GM23338 (cell line): Measurements from ENCODE around the gene SELENOO. TPM values are rescaled to one million over a fixed set of nuclear protein-coding genes. Genes with fewer than 3 reads are reported as not detected.

Experiments used
- ATAC-seq: fragments of 200-7000 bp; cut with Tn5 transposase; 3 replicates; pipeline ENCODE4 v1.9.1; 2020
- DNase-seq: peaks from one replicate; pipeline ENCODE4 v3.0.0-alpha.2; 2015; ENCODE audit warnings: low spot score
- H2AFZ ChIP-seq: fragments of 200-600 bp; sonication (generic); 2 replicates; pipeline ENCODE4 v1.8.0; 2016; ENCODE audit warnings: antibody characterized with exemption, mild to moderate bottlenecking, moderate library complexity
- H3F3A ChIP-seq: fragments of 200-600 bp; sonication (generic); replicated peaks from 2 replicates; pipeline ENCODE4 v1.8.0; 2017; ENCODE audit warnings: antibody characterized with exemption, mixed run types, low read depth
- H3K27ac ChIP-seq: fragments of 200-600 bp; sonication (generic); 2 replicates; pipeline ENCODE4 v1.6.1; 2016; ENCODE audit warnings: low read depth
- H3K27me3 ChIP-seq: fragments of 200-600 bp; sonication (generic); 2 replicates; pipeline ENCODE4 v1.8.0; 2016; ENCODE audit warnings: mild to moderate bottlenecking, mixed run types, moderate library complexity; ENCODE audit not compliant: insufficient read depth
- H3K36me3 ChIP-seq: fragments of 200-600 bp; sonication (generic); 2 replicates; pipeline ENCODE4 v1.8.0; 2016; ENCODE audit warnings: mild to moderate bottlenecking; ENCODE audit not compliant: insufficient read depth
- H3K4me1 ChIP-seq: fragments of 200-600 bp; sonication (generic); 2 replicates; pipeline ENCODE4 v1.8.0; 2016; ENCODE audit warnings: mild to moderate bottlenecking, moderate library complexity; ENCODE audit not compliant: insufficient read depth
- H3K4me2 ChIP-seq: fragments of 200-600 bp; sonication (generic); 2 replicates; pipeline ENCODE4 v1.7.1; 2017; ENCODE audit warnings: mixed run types
- H3K4me3 ChIP-seq: fragments of 200-600 bp; sonication (generic); 2 replicates; pipeline ENCODE4 v1.6.1; 2016; ENCODE audit warnings: mixed run types
- H3K79me2 ChIP-seq: fragments of 200-600 bp; sonication (generic); replicated peaks from 2 replicates; pipeline ENCODE4 v1.8.0; 2017; ENCODE audit warnings: mild to moderate bottlenecking; ENCODE audit not compliant: insufficient read depth
- H3K9me2 ChIP-seq: fragments of 200-600 bp; sonication (generic); 2 replicates; pipeline ENCODE4 v1.8.0; 2017; ENCODE audit not compliant: insufficient read depth
- H4K20me1 ChIP-seq: fragments of 200-600 bp; sonication (generic); replicated peaks from 2 replicates; pipeline ENCODE4 v1.8.0; 2017; ENCODE audit warnings: mild to moderate bottlenecking; ENCODE audit not compliant: insufficient read depth
- H3K27ac Mint-ChIP-seq: 2 replicates; pipeline ENCODE4 v1.8.0; 2020; ENCODE audit warnings: inconsistent platforms, mild to moderate bottlenecking, moderate library complexity, mixed read lengths
- H3K27me3 Mint-ChIP-seq: 3 replicates; pipeline ENCODE4 v1.8.0; 2022; ENCODE audit warnings: low read depth, mild to moderate bottlenecking, moderate library complexity, mixed read lengths, inconsistent platforms; ENCODE audit not compliant: insufficient read depth, poor library complexity
- H3K36me3 Mint-ChIP-seq: 3 replicates; pipeline ENCODE4 v1.8.0; 2021; ENCODE audit warnings: low read depth, mild to moderate bottlenecking, inconsistent platforms, moderate library complexity, mixed read lengths
- H3K4me1 Mint-ChIP-seq: 3 replicates; pipeline ENCODE4 v1.8.0; 2020; ENCODE audit warnings: mild to moderate bottlenecking, inconsistent platforms, mixed read lengths
- H3K4me3 Mint-ChIP-seq: 3 replicates; pipeline ENCODE4 v1.8.0; 2021; ENCODE audit warnings: moderate library complexity, mild to moderate bottlenecking, inconsistent platforms, mixed read lengths
- H3K9me3 Mint-ChIP-seq: 3 replicates; pipeline ENCODE4 v1.8.0; 2020; ENCODE audit warnings: moderate library complexity, mild to moderate bottlenecking, inconsistent platforms, mixed read lengths
- CREB1 ChIP-seq: fragments of 250-450 bp; sonication (Bioruptor Pico); IDR thresholded peaks from 2 replicates; pipeline ENCODE4 v1.5.0; 2020; ENCODE audit warnings: low read depth, mild to moderate bottlenecking, moderate library complexity
- EZH2 ChIP-seq: fragments of 200-600 bp; sonication (generic); IDR thresholded peaks from one replicate; pipeline ENCODE4 v1.8.0; 2017; ENCODE audit warnings: antibody characterized with exemption, mild to moderate bottlenecking, low read depth; ENCODE audit not compliant: unreplicated experiment
- EZH2phosphoT487 ChIP-seq: fragments of 200-600 bp; sonication (generic); IDR thresholded peaks from one replicate; pipeline ENCODE4 v1.8.1; 2018; ENCODE audit warnings: antibody characterized with exemption; ENCODE audit not compliant: unreplicated experiment
- JUNB ChIP-seq: IDR thresholded peaks from one replicate; pipeline ENCODE4 v1.6.1; 2016; ENCODE audit warnings: antibody characterized with exemption; ENCODE audit not compliant: unreplicated experiment
- NANOG ChIP-seq: IDR thresholded peaks from 2 replicates; pipeline ENCODE4 v1.6.1; 2016; ENCODE audit warnings: antibody characterized with exemption, borderline replicate concordance
- ZNF114 ChIP-seq: fragments of 250-450 bp; sonication (Bioruptor Pico); IDR thresholded peaks from 2 replicates; pipeline ENCODE4 v1.5.0; 2020; ENCODE audit warnings: mild to moderate bottlenecking, moderate library complexity
- polyA plus RNA-seq: library from polyadenylated mRNA; unstranded; fragments of >200 nt; fragmentation: Nextera tagmentation; extraction: Ambion mirVana; gene quantifications from 2 replicates; pipeline ENCODE4 v1.2.1, GENCODE V29; 2016
- total RNA-seq: library from RNA; depleted of rRNA; stranded (reverse); fragments of >200 nt; shearing (Covaris generic); gene quantifications from 2 replicates; pipeline ENCODE4 v1.2.3, GENCODE V29; 2014
- TF ChIP-seq, protein P1 (sequence below), 2 experiments: fragments of 200-600 bp in 1 of 2; sonication (generic) in 1 of 2; conservative IDR thresholded peaks; 2 replicates each; pipeline versions ENCODE4 v1.5.1 to v1.6.1; 2016 to 2017; ENCODE audit warnings: antibody characterized with exemption in 2 of 2, low read depth in 2 of 2, mild to moderate bottlenecking in 2 of 2, moderate library complexity in 1 of 2
- TF ChIP-seq, protein P2 (sequence below): IDR thresholded peaks from one replicate; pipeline ENCODE4 v1.6.1; 2018; ENCODE audit warnings: antibody characterized with exemption; ENCODE audit not compliant: unreplicated experiment
- TF ChIP-seq, protein P3 (sequence below): IDR thresholded peaks from 2 replicates; pipeline ENCODE4 v1.6.1; 2016; ENCODE audit warnings: antibody characterized with exemption

The SELENOO gene
- total and polyA plus RNA-seq, 2 experiments from 2014 or later: 6.8 to 21.3 TPM

DNA sequence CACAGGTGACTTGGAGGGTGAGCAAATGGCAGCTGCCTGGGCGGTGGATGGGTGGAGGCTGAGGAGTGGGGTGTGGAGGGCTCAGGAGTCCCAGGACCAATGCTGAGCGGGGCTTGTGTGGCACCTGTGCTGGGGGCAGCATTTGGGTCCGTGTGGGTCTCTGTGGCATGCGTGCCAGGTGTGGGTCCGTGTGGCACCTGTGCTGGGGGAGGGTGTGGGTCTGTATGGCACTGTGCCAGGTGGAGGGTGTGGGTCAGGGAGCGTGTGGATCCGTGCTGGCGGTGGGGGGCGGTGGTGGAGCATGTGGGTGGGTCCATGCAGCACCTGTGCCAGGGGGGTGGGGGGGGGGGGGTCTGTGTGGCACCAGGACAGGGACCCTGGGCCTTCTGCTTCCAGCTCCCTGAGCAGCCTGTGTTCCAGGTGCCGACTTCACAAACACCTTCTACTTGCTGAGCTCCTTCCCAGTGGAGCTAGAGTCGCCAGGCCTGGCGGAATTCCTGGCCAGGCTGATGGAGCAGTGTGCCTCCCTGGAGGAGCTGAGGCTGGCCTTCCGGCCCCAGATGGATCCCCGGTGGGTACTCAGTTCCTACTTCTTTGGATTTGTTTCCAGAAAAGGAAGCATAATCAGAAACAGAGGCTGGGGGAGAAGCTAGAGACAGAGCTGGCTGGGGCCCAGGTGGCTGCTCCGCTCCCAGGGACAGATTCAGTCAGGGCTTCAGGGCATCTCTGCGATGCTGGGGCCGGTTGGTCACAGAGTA lies 14.7 kb downstream of the SELENOO start:
- Mint-ChIP-seq H3K27ac (no peak overlapping the region), H3K4me3 (no peak overlapping the region), H3K9me3 (no peaks in the 10 kb centered on the region; the same call in 2 of the 3 replicates), H3K27me3 (peaks cover 1% of the 10 kb centered on the region), H3K36me3 (peaks cover 70% of the 10 kb centered on the region), H3K4me1 (peaks cover 2% of the 10 kb centered on the region; the same call in 2 of the 3 replicates)
- Histone ChIP-seq H3K4me1 (no peaks in the 10 kb centered on the region; the same call in 1 of the 2 replicates), H2AFZ (no peak overlapping the region), H3K9me2 (no peaks in the 10 kb centered on the region), H3F3A (no peaks in the 10 kb centered on the region), H3K79me2 (peaks cover 19% of the 10 kb centered on the region; the same call in 1 of the 2 replicates), H3K27me3 (no peaks in the 10 kb centered on the region), H3K4me2 (no peak overlapping the region), H3K4me3 (no peak overlapping the region), H3K36me3 (0 out of 2 replicates have a peak, but pooled peaks cover 7% of the 10 kb centered on the region), H3K27ac (no peak overlapping the region), H4K20me1 (peaks cover 18% of the 10 kb centered on the region)
- DNase-seq (no peak), ATAC-seq (no peak)
- TF ChIP-seq EZH2 (no peak), EZH2phosphoT487 (no peak), NANOG (no peak), JUNB (no peak)
- TF ChIP-seq, protein P1, sequence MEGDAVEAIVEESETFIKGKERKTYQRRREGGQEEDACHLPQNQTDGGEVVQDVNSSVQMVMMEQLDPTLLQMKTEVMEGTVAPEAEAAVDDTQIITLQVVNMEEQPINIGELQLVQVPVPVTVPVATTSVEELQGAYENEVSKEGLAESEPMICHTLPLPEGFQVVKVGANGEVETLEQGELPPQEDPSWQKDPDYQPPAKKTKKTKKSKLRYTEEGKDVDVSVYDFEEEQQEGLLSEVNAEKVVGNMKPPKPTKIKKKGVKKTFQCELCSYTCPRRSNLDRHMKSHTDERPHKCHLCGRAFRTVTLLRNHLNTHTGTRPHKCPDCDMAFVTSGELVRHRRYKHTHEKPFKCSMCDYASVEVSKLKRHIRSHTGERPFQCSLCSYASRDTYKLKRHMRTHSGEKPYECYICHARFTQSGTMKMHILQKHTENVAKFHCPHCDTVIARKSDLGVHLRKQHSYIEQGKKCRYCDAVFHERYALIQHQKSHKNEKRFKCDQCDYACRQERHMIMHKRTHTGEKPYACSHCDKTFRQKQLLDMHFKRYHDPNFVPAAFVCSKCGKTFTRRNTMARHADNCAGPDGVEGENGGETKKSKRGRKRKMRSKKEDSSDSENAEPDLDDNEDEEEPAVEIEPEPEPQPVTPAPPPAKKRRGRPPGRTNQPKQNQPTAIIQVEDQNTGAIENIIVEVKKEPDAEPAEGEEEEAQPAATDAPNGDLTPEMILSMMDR (conservative IDR thresholded peaks at IDR 0.05; ENCODE audit: low read depth in 2 of 2): no peak
- TF ChIP-seq, protein P2, sequence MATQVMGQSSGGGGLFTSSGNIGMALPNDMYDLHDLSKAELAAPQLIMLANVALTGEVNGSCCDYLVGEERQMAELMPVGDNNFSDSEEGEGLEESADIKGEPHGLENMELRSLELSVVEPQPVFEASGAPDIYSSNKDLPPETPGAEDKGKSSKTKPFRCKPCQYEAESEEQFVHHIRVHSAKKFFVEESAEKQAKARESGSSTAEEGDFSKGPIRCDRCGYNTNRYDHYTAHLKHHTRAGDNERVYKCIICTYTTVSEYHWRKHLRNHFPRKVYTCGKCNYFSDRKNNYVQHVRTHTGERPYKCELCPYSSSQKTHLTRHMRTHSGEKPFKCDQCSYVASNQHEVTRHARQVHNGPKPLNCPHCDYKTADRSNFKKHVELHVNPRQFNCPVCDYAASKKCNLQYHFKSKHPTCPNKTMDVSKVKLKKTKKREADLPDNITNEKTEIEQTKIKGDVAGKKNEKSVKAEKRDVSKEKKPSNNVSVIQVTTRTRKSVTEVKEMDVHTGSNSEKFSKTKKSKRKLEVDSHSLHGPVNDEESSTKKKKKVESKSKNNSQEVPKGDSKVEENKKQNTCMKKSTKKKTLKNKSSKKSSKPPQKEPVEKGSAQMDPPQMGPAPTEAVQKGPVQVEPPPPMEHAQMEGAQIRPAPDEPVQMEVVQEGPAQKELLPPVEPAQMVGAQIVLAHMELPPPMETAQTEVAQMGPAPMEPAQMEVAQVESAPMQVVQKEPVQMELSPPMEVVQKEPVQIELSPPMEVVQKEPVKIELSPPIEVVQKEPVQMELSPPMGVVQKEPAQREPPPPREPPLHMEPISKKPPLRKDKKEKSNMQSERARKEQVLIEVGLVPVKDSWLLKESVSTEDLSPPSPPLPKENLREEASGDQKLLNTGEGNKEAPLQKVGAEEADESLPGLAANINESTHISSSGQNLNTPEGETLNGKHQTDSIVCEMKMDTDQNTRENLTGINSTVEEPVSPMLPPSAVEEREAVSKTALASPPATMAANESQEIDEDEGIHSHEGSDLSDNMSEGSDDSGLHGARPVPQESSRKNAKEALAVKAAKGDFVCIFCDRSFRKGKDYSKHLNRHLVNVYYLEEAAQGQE: no peak

DNA sequence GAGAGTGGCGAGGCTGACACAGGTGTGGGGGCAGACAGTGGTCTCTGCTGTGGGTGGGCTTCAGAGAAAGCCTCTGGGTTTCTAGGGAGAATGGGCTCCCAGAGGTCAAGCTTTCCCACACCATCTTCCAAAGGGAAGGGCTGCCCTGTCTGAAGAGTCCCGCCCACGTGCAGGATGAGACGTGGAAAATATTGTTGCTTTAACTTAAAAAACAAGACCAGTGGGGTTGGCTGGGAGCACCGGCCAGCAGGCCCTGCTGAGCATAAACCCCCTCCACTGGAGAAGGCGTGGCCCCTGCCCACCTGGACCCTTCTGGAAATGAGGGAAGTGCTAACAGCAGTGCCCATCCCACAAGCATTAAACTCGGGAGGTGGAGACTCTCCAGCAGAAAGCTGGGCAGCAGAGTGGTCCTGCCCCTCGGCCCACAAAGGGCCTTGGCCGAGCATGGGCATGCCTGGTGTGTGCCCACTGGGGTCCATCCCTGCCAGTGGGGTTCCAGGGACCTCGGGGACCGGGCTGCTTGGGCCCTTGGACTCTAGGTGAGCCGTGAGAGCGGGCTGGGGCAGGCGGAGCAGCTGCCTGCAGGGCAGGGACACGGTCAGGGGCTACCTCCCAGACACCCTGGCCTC lies 15.4 kb downstream of the SELENOO start:
- peaks cover 18% of the 10 kb centered on the region for H4K20me1 ChIP-seq
- TF ChIP-seq CREB1 (CRISPR knock-in tag): no peak
- TF ChIP-seq, protein P3, sequence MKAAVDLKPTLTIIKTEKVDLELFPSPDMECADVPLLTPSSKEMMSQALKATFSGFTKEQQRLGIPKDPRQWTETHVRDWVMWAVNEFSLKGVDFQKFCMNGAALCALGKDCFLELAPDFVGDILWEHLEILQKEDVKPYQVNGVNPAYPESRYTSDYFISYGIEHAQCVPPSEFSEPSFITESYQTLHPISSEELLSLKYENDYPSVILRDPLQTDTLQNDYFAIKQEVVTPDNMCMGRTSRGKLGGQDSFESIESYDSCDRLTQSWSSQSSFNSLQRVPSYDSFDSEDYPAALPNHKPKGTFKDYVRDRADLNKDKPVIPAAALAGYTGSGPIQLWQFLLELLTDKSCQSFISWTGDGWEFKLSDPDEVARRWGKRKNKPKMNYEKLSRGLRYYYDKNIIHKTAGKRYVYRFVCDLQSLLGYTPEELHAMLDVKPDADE: no peak
- no peak for TF ChIP-seq ZNF114 (CRISPR knock-in tag)
- TF ChIP-seq, protein P2: no peak

More for the DNA sequence above, 15.4 kb downstream of the SELENOO start:
- Histone ChIP-seq H3K4me3 (no peak overlapping the region), H3K4me2 (no peak overlapping the region), H3K79me2 (peaks cover 17% of the 10 kb centered on the region; the same call in 1 of the 2 replicates), H3K27me3 (no peaks in the 10 kb centered on the region), H3K27ac (no peak overlapping the region), H3K9me2 (no peaks in the 10 kb centered on the region), H3K36me3 (0 out of 2 replicates have a peak, but pooled peaks cover 4% of the 10 kb centered on the region), H3F3A (no peaks in the 10 kb centered on the region), H2AFZ (no peak overlapping the region), H3K4me1 (no peaks in the 10 kb centered on the region; the same call in 1 of the 2 replicates)
- no peak for DNase-seq
- no peak for ATAC-seq
- Mint-ChIP-seq H3K4me1 (peaks cover 2% of the 10 kb centered on the region; the same call in 2 of the 3 replicates), H3K27me3 (peaks cover 1% of the 10 kb centered on the region), H3K4me3 (no peak overlapping the region), H3K36me3 (peaks cover 70% of the 10 kb centered on the region), H3K27ac (no peak overlapping the region), H3K9me3 (no peaks in the 10 kb centered on the region; the same call in 2 of the 3 replicates)
